ENCODE data around the gene CTBP1.

Gene CTBP1

DNA sequence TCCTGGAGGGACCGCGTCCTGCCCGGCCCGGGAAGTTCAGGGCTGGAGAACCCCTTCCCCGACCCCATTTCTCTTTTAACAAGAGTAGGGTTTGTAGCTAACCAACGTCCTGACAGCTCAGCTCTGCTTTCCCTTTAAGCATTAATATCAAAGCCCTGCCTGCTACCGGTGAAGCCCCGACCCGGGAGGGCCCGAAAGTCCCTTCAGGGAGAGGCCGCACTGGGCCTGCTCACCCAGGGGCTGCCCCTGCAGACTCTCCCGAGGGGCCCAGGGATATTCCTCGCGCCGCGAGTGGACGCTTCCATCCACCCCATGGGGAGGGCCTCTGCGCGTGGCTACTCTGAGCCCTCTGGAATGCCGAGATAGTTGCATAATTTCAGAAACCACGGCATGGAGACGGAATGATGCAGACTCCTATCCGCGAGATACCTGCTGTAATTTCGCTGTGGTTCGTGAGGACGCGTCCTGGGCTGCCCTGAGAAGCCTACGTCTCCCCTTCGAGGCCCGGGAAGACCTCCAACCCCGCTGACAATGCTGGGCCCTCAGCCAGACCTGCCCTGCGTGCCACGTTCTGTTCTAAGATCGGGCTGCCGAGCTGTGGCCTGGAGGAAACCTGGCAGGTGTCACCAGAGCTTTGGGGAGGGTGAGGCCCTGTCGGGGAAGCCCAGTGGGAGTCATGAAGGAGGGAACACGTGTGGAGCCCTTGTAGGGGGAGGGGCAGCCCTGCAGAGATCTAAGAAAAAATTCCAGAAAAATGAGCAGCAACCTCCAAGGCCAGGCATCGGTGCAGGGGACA lies 999 bp upstream of the CTBP1 start:
- DNase-seq (ENCODE audit: low spot score), result no peak

DNA sequence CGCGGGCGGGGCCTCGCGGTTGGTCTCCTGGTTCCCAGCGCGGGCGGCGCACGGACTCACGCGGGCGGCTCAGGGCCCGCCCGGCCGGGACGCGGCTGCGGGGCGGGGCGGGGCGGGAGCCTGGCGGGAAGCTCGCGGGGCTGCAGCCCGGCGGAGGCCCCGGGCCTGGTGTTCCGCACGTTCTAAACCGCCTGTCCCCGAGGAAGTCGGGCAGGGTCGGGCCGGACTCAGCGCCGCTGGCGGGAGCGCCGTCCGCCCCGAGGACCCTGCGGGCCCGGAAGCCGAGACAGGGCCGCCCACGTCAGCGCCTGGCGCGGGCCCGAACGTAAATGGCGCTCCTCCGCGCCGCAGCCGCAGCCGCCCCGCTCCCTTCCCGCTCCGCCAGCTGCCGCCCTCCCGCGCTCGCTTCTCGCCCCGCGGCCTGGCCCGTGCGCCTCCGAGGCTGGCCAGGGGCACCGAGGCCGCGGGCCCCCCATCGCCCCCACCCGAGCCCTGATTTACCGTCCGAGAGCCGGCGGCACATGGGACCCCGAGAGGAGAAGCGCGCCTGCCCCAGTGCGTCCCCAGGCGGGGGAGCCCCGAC lies 309 bp upstream of the CTBP1 start:
- DNase-seq (ENCODE audit: low spot score), result peak; percentile 89

DNA sequence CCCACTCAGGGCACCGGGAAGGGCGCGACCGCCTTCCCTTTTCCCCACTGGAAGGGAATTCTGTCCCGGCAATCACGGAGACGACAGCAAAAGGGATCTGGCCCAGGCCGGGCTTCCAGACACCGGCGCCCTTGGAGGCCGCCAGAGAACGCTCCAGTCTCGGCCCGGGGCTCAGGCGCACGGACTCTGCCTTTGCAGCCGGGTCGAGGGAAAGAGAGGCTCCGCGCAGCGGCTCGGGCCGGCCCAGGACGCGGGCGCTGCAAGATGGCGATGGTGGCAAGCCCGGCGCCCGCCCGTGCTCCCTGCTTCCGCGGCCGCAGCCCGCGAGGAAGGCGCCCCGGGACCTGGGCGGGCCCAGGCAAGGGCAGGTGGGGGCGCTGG lies 1.1 kb downstream of the CTBP1 start:
- DNase-seq (ENCODE audit: low spot score), result no peak

DNA sequence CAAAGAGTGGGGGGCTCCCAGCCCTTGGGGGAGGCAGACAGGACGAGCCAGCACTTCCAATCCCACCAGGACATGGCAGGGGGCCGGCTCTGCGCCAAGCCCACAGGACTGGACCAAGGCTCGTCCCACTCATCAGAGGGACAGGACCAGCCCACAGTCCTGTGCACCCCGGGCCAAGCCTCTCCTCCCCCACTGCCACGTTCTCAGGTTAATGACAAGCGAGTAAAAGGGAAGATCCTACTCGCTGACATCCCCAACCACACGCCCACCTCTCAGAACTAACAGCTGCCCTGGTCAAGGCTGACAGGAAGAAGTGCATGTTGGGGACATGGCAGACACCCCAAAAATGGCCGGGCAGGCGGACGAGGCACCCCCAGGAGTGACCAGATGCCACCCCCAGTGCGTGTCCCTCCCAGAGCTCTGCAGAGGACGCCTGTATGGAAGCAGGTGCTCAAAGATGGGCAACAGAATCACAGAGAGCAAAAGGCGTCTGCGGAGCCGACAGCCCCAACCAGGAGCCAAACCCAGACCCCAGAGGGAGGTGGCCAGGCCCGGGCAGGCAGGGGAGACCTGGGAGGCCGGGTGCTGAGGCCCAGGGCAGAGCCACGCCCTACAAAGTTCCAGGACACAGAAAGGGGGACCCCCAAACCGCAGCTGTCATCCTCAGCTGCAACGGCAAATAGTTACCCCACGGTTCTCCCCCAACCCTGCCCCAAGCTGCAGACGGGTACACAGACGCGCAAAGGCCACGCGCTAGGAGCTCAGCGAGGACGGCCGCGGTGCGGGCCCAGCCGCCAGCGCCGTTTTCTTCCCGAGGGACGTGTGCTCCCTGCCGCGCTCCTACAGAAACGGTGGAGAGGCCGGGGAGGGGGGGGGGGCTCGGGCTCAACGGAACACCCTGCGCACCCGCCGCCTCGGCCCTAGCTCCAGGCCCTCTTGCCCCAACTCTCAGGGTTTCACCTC lies 1.7 kb downstream of the CTBP1 start:
- peak; percentile 9 for DNase-seq (ENCODE audit: low spot score)

DNA sequence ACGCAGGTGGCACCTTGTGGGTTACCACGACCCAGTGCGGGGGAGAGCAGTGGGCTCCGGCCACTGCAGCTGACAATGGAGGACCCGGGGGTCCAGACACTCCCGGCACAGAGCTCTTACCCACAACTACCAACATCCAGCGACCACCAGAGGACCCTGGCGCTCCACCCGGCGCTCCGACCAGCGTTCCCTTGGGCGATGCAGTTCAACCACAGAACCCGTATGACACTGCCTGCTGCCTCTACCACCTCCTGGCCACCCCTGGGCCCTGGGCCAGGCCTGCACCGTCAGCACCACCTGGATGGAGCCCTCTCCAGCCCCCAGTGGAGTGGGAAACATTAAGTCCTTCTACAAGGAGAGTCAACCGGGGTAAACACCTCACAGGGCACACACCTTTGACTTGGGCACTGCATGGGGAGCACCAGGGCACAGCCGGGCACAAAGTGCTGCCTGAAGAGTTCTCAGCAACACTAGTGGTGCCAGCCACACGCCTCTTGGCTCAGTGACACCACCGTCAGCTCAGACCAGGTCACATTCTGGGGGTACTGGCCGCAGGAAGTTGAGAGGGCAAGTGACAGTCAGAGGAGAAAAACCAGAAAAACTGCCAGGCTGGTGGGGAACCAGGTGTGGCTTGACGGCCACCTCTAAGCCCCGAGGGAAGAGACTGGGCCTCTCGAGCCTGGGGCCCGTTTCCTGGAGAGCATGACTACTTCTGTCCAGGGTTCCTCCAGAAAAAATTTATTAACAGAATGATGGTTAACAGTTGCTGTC lies 2.6 kb downstream of the CTBP1 start:
- no peak for DNase-seq (ENCODE audit: low spot score)

DNA sequence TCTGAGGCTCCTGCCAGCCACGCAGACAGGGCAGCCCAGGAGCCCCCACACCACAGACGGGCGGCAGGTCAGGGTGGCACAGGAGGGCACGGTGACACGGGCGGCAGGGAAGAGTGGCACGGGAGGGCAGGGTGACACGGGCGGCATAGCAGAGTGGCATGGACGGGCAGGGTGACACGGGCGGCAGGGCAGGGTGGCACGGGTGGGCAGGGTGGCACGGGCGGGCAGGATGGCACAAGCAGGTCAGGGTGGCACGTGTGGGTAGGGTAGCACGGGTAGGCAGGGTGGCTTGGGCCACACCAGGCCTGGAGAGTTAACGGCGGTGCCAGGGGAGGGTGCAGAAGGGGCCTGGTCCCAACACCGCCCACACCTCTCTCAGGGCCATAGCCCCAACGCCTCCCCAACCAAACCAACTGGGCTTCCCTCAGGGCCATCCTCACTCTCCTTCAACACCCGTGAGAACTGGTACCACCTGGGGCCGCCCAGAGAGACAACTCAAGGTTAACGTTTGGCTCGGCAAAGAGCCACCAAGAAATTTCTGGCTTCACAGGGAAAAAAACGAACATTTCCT lies 3.4 kb downstream of the CTBP1 start:
- DNase-seq (ENCODE audit: low spot score), result no peak

DNA sequence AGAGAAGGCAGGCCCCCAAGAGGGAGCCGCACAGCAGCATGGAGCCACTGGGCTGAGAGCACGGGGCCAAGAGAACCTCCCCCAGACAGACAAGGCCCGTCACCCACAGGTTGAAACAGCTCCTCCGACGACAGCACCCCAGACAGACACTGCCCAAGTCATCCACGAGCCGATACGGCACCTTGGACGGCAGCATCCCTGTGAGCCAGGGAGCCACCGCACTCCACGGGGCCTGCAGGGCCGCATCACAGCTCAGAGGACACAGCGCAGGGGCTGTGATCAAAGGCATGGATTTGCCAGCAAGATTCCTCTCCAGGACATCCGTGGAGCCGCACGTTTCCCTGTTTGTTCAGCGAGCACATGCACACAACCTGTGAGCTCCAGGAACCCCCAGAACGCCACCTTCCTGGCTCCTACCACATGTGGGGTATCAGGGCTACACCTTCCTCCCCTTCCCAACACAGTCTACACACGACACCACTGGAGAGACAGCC lies 3.9 kb downstream of the CTBP1 start:
- DNase-seq (ENCODE audit: low spot score), result no peak

DNA sequence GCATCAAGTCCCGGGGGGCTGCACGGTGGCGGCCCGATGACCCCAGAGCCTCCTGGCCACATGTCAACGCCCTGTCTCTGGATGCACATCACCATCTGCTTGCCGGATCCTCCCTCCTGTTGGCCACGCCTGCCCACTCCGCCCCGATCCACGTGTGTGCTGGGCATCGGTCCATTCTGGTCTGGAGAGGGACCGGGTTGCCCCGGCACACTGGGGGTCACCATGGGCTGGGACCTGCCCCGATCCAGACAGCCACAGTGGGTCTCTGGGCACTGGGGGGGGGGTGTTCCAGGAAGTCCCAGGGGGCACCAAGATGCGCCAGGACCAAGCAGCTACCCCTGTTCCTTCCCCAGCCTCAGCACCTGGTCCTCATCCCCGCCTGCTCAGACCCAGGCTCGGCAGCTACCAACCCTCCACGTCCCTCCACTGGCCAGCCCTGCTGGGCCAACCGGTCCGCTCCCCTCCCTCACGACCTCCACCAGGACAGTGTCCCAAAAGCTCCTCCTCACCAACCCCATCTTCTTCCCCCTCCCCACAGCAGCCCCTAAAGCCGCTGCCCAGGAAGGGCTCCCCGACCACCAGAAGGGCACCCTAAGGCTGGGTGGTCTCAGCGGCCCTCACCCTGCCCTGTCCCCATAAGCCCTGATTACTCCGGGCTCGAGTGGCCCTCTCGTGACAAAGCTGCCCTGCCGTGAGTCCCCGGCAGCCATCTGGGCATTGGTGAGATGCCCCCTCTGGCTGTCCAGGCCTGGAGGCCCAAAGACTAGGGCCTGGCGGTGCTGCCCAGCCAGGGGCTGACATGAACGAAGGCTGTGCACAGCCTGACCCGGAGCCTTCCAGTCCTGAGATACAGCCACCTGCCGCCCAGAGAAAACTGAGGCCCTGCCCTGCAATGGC lies 4.6 kb downstream of the CTBP1 start:
- DNase-seq (ENCODE audit: low spot score), result no peak

DNA sequence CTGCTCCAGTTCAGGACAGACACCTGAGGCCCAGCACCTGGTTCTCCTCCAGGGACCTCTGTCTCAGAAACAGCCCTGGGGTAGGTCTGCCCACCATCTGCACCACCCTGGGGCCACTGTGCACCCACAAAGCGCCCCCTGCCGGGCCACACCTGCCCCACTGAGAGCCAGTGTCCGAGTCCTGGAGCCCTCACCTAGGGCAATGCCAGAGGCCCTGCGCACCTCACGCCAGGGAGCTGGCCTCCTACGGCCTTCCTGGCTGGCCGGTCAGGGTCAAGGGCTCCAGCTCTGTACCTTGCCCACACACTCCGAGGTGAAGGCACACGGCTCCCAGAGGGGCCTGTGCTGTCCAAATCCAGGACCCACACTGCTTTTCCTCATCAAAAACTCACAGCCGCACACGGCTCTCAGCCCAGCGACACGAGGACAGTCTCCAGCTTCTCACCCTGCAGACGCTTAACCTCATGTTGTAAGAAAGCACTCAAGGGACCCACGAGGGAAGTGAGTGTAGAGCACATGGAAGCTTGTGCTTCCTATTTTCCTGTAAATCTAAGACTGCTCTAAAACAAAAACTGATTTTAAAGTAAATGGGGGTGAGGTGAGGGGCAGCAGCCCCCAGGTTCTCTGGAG lies 5.4 kb downstream of the CTBP1 start:
- DNase-seq (ENCODE audit: low spot score), result no peak

DNA sequence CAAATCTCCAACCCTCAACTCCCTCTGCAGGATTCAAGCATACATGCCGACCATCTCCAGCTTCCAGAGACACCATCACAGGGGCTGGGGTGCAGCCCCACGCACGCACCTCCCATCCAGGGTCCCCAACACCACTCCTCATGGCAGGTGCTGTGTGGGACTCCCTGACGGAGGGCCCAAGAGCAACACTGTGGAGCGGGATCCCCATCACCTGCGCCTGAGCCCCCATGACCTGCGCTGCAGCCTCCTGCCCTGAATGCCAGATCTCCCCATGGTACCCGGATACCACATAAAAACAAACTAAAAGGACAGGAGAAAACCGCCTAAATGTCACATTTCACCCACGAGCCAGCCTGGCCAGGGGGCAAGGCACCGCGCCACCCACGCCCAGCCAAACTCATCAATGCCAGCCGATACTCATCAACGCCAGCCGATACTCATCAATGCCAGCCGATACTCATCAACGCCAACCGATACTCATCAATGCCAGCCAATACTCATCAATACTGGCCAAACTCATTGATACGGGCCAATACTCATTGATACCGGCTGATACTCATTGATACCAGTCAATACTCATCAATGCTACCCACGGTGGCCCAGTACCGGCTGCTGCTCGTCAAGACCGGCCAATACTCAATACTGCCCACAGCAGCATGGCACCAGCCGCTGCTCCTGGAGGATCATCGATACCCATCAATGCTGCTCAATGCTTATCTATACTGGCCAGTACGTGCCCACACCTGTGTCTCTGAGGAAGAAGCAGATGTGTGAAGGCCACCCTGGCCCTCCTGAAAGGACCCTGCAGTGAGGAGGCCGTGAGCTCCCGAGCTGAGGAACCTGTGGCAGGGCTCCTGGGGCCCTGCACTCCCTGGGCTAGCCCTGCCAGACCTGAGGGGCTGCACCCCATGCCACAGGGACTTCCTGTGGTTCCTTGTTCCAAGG lies 6.2 kb downstream of the CTBP1 start:
- DNase-seq (ENCODE audit: low spot score), result no peak

DNA sequence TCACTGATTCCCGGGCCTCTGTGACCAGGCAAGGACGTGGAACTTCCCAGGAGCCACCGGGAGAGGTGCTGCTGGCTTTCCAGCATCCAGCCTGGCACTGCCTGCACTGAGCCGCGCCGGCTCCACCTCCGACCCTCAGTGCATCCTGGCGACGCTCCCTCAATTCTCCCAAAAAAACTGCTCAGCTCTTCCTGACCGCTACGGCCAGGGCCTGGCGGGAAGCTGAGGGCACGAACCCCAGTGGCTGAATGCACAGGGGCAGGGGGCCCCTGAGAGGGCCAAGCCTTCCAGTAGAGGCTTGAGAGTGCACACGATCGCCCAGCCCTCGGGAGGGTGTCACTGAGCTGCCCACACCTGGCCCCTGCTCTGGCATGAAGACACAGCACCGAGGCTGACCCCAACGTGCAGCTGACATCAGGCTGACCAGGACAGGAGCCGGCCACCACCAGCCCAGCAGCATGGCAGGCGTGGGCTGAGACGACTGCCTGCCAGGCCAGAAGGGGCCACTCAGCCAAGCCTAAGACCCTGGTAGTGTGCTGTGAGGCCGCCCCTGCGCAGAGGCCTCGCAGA lies 6.9 kb downstream of the CTBP1 start:
- DNase-seq (ENCODE audit: low spot score), result no peak

DNA sequence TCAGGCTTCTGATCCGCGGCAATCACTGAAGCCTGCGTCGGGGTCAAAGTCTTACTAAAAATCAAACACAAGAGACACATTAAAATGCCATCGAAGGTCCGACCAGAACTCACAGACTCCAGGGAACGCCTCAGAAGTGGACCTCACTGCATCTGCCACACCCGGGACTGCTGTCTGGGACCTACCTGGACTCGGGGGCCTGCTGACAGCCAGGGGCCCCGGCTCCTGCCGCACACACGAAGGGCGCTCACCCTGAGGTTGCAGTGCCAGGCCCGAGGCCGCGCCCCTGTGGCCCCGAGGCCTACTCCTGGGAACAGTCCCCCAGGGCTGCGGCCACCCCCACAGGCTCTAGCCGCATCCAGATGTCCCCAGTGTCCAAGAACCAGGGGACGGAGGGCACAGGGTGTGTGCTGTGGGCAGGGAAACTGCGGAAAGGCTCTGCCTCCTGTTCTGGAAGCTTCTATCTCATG lies 7.4 kb downstream of the CTBP1 start:
- no peak for DNase-seq (ENCODE audit: low spot score)

DNA sequence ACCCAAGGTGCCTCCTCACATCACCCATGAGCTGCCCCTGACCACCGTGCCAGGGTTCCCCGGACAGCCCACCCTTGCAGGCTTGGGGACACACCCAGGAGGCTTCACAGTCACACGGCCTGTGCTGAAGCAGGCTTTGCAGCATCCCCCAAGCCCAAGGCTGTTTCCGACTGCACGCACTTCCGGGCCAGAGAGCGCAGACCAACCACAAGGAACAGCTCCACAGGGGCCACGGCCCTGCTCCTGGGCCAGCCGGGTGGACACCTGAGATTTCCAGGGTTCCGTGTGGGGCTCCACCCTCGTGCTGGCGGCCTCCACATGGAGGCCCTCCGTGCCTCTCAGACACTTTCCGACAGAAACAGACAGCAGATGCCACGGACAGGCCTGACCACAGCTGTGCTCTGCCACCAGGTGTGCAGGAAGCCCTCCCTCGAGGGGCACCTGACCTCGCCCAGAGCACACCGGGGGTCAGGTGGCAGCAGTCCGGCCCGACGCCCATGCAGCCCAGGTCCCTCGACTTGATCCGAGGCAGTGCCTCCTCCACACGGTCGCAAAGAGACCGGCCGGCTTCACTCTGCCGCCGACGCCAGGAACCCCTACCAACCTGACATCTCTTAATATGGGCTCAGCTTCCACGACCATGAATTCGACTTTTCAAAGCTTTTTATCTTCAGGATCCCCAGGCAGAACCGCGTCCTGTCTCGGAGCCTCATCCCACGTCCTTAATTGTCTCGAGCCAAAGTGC lies 8.0 kb downstream of the CTBP1 start:
- DNase-seq (ENCODE audit: low spot score), result no peak

DNA sequence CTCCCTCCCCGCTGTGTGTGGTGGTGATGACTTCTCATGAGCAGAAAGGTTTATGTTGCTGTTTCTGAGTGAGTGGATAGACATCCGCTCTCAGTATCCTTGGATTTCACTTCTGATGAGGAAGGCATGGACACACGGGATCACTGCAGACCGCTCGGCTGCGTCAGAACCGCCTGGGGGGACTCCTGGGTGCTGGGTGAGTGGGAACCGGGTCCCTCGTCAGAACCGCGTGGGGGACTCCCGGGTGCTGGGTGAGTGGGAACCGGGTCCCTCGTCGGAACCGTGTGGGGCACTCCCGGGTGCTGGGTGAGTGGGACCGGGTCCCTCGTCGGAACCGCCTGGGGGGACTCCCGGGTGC lies 9.0 kb downstream of the CTBP1 start:
- no peak for DNase-seq (ENCODE audit: low spot score)

DNA sequence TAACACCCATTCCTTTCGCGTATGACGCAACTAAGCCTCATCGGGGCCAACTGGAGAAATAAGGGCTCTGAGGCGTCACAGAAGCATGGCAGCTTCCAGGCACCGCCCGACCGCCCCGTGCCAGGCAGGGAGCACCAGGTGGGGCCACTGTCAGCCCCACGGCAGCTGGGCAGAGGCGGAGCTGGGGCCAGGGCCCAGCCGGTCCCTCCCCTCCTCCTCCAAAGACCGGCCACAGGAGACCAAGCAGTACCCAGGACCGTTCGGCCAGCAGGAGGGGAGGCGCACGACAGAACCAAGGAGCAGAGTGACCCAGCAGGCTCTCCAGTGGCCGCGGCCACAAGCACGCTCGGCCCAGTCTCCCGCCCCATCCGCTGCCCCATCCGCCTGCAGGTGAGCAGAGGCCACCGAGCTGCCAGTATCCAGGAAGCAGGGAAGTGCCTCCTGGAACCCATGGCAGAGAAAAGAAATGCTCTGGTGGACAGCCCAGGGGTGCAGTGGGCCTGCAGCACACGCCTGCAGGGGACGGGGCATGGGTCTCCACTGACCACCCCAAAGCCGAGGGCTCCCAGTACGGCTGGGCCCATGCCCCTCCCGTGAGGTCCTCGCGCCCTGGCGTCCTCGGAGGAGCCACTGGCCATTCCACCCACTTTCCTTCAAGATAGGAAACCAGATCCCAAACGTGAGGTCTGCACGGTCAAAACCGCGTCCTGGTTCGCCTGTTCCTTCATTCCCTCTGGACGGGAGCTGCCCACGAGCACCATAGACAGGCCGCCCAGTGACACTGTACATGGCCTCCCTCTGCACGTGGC lies 9.6 kb downstream of the CTBP1 start:
- DNase-seq (ENCODE audit: low spot score), result no peak

DNA sequence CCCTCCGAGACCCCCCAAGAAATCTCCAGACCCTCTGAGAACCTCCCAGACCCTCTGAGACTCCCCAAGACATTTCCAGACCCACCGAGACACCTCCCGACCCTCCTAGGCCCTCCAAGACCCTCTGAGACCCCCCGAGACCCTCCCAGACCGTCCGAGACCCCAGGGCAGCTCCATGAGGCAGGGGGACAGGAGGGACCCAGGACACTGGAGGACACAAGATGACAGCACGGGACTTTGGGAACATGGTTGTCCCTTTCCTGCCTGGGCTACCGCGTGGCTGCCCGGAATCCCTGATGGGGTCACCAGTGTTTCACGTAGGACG lies 10.3 kb downstream of the CTBP1 start:
- DNase-seq (ENCODE audit: low spot score), result no peak

All from hematopoietic multipotent progenitor cell treated with erythropoietin and hydrocortisone succinate and interleukin-3 and kit ligand, for 15 days (in vitro differentiated cells).